NCI-H774 (cell line): ENCODE data around the gene SFR1.
A peak's percentile ranks its signal among the peaks of the same experiment; 100 is the strongest.
"Not testable (repeated sequence)": the region's sequence is repeated elsewhere in the genome, so short reads cannot be mapped to it uniquely, and the experiment has no call there.

Experiments
- DNase-seq: peaks from one replicate; lab custom pipeline; 2025; lab: John Stamatoyannopoulos, UW

The SFR1 gene

DNA sequence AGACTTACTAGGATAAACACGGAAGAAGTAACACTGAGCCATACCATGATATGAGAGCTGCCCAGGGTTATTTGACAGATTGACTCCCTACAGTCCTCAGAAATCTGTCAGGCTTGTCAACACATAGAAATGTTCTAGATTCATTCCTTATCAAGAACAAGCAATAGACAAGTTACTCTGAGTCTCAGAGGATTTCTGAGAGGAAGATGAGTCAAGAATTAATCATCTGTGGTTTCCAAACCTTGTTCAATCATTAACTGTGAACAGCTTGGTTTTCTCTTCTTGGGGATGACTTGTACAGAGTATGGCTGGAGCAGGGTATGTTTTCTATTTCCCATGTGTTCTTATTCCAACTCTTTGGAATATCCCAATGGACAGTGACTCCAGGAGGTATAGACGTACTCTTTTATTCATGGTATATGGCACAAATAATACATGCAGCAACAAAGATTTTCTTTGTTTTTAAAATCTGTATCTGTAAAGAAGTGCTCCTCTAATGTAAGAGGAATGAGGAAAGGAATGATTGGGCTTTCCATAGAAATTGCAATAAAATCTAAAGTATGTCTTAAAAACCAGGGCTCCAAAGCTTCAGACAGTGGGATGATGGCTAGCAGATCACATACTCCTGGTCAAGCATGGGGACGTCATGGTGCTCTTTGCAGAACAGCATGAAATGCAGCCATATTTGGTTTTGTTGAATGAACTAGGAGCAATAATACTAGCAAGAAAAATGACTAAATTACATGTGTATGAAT is 11.9 kb upstream of the SFR1 start:
- no peak for DNase-seq

- no peak for DNase-seq
These were observed 8.5 kb upstream of the SFR1 start for GRCh38 chr10:104113376-104113956.

DNA sequence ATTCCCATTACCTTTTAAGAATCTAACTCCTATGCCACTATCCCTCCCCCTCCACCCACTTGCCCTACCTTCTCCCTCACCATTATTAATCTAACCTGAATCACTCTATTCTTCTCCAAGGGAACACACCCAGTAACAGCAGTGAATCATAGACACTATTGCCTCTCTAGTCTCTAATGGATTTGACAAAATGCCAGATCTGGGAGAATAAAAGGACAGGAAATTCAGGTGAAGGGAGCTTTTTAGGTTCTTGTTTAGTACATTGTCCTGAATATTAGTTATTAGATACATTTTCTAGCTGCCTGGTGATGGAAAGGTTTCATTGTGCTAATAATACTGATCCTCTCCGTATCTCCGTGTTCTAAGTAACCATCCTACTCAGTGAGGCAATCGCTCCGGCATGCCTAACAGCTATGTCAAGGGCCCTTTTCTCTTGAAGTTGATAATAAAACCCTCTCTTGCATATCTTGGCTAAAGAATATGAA is 4.1 kb upstream of the SFR1 start:
- no peak for DNase-seq

DNA sequence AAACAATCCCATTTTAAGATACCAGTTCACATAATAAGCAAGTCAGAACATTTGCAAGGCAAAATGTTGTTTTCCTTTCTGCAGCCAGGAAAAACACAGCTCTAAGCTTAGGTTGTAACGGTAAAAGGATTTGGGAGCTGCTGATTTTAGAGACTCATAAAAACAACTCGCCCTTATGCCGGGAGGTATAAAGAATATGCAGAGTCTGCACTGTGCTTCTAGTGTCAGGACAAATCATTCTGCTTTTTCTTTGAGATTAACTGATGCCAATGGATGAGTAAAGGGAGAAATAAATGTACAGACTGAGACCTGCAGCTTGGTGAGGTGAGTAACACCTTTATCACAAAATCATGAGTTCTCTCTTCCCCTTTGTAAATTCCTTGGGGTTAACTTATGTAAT is 2.0 kb upstream of the SFR1 start:
- no peak for DNase-seq

GRCh38 chr10:104120512-104120902 is 1.5 kb upstream of the SFR1 start:
- DNase-seq: no peak

GRCh38 chr10:104120903-104121484 is 977 bp upstream of the SFR1 start:
- DNase-seq: peak; percentile 25

DNA sequence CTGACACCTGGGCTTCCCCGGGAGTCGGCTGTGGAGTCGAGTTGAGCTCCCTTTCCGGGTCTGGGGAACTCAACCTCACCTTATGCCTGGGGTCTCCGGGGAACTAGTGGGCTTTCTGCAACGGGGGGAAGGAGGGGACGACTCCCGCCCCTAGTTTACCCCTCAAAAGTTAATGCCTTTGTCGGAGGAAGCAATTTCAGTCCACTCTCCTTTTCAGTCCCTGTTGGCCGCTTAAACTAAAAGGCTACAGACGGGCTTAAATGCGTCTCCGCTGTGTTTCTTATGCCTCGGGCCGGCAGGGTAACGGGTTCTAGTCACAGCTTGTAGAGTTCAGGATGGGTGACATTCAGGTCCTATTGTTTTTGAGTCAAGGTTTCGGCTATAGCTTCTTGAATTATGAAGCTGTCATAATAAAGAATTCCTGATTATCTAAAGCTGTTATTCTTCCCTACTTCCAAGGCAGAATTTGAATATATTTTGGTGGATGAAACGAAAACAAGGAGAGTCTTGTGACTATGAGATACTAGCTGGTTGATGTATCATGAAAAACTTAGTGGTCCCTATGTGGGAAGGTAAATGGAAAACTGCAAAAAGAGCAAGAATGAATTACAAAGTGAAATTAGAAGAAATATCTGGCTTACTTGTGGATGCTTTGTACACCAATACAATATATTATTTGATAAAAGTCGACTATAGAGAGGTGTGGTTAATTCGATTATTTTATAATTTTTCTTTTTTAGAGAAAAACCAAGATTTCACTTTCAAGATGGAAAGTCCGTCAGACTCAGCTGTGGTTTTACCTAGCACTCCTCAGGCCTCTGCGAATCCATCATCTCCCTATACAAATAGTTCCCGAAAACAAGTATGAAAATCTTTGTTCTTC is 495 bp downstream of the SFR1 start:
- DNase-seq: no peak

DNA sequence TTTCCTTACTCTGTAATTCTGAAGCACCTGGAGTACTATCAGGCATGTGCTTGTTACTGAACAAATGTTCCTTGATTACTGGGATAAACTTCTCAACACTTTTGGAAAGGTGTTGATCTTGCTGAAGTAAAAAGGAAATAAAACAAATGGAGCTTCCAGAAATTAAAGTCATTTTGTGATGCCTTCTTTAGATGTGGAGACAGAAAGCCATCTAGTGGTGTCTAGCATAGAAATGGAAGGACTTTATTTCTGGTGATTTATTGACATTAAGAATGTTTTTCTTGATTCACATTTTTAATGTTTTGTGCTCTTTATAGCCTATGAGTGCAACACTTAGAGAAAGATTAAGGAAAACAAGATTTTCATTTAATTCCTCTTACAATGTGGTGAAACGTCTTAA is 1.4 kb downstream of the SFR1 start:
- no peak for DNase-seq

GRCh38 chr10:104127411-104127810 is 5.4 kb downstream of the SFR1 start:
- no peak for DNase-seq

- DNase-seq: no peak
These were observed 6.2 kb downstream of the SFR1 start for GRCh38 chr10:104128214-104128613.

DNA sequence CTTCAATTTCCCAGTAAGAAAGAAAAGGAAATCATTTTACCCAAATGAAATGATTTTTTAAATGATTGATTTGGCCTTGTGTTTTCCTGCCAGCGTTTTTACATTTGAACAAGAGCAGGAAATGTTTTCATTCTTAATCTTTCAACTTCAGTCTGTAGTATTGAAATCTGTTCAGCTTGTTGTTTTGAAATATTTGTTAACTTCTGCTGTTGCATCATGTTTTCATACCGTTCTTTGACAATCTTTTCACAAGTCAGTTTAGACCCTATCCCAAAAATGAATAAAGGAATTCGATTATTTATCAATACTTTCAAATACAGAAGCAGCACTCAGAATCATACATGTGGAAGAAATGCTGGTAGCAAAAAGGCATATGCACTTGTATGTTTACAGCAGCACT is 8.1 kb downstream of the SFR1 start:
- DNase-seq: no peak

DNA sequence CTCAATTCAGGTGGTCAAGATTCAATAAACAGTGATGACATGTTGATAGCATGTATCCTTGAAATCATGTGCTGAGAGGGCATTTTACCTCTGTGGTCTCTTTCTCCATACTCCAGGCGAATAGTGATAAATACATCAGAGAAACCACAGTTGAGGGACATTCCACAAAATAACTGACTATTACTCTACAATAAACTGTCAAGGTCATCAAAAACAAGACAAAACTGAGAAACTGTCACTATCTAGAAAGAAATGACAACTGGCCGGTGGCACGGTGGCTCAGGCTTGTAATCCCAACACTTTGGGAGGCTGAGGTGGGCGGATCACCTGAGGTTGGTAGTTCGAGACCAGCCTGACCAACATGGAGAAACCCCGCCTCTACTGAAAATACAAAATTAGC is 16.2 kb downstream of the SFR1 start:
- no peak for DNase-seq

DNA sequence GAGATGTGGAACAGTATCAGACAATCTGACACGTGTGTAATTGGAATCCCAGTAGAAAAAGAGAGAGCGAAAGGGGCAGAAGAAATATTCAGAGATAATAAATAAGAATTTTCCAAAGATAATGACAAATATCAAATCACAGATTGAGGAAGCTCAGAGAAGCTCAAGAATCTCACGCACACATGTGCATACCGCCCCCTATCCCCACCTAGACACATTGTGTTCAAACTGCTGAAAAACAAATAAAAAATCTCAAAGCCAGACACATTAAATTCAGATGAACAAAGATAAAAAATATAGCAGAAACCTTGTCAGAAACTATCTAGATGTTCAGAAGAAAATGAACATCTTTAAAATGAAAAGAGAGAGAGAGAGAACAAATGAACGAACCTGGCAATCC is 17.2 kb downstream of the SFR1 start:
- no peak for DNase-seq

- DNase-seq: no peak
These were observed 20.1 kb downstream of the SFR1 start for GRCh38 chr10:104142081-104142480.

DNA sequence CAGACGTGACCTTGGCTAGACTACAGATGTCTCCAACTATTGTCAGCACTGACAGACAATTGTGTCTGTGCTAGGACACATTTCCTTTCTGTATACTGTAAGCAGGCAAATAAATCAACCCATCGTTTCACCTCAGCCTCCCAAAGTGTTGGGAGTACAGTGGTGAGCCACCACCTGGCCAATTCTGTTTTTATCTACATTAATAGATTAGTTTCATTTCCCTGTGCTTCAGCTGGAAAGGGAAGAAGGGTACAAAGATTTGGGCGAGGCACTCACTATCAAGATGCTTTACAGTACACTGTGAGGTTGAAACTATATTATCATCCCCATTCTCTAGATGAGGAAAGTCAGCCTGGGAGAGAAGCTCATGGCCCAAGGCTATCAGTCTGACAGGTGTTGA is 21.9 kb downstream of the SFR1 start:
- no peak for DNase-seq

- DNase-seq: no peak
These were observed 23.0 kb downstream of the SFR1 start for GRCh38 chr10:104144931-104145330.

- DNase-seq: no peak
These were observed 24.9 kb downstream of the SFR1 start for GRCh38 chr10:104146882-104147281.

- no peak for DNase-seq
These were observed 28.2 kb downstream of the SFR1 start for GRCh38 chr10:104150139-104150538.

DNA sequence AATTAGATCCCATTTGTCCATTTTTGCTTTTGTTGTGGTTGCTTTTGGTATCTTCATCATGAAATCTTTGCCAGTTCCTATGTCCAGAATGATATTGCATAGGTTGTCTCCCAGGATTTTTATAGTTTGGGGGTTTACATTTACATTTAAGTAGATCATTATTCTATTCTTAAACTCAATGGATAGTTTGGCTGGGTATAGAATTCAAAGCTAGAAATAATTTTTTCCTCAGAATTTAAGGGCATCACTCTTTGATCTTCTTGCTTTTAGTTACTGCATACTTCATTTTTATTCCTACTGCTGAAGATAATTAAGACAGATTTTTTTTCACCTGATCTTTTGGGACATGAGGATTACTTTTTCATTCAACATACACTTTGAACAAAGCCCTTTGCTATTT is 29.8 kb downstream of the SFR1 start:
- no peak for DNase-seq

DNA sequence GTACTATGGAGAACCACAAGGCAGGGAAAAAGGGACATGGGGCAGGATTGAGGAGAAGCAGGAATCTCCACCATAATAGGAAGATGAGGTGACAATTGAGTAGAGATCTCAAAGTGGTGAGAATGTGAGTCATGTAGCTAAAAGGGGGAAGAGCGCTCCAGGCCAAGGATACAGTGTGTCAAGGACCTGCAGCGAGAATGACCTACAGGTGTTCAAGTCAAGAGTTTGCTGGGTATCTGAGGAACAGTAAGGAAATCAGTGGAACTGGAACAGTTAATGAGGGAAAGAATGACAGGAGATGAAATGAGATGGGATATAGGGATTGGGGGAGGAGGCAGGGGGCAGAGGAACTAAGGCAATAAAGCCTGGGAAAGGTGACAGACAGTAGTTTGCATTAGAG is 33.6 kb downstream of the SFR1 start:
- DNase-seq: no peak

DNA sequence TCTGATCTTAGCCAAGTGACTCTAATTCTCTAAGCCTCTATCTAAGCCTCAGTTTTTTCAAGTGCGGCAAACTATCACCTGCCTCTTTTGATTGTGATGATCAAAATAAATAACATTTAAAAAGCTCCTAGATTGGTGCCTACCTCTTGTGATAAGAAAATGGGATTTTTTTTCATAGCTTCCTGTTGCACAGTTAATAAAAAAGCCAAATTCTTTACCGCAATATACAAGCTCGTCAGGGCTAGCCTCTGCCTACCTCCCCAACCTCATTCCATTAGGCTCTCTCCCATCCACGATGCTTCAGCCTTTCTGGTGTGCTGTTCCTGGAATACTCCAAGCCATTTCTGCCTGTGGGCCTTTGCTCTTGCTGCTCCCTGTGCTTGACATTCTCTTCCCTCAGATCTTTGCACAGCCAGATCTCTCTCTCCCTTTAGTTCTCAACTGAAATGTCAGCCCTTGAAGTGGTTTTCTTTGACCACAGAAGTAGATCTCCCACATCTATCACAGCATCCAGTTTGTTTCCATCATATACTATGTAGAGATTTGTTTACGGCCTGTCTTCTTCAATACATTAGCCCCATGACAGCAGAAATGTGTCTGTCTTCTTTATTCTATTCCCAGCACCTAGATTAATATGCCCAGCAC is 48.8 kb downstream of the SFR1 start:
- no peak for DNase-seq

DNA sequence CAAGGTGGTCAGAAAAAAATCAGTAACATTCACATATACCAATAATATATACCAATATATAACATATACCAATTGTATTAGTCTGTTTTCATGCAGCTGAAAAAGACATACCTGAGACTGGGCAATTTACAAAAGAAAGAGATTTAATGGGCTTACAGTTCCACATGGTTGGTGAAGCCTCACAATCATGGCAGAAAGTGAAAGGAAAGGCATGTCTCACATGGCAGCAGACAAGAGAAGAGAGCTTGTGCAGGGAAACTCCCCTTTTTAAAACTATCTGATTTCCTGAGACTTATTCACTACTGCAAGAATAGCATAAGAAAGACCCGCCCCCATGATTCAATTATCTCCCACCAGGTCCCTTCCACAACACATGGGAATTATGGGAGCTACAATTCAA is 52.2 kb downstream of the SFR1 start:
- not testable (repeated sequence) for DNase-seq
